HG02763 (cell line): ENCODE data around the gene YAP1.

Experiments
- ATAC-seq: cut with Tn5 transposase; IDR thresholded peaks from one replicate; pipeline ENCODE4 v1.9.1; 2021; ENCODE audit warnings: mild to moderate bottlenecking, moderate library complexity; ENCODE audit not compliant: unreplicated experiment

The YAP1 gene

GRCh38 chr11:102157219-102157618, 47.0 kb downstream of the YAP1 start:
- ATAC-seq: no peak

GRCh38 chr11:102158164-102158735, 48.0 kb downstream of the YAP1 start:
- ATAC-seq: no peak

GRCh38 chr11:102163368-102163767, 53.1 kb downstream of the YAP1 start:
- no peak for ATAC-seq

GRCh38 chr11:102166175-102167064, 56.2 kb downstream of the YAP1 start:
- no peak for ATAC-seq

- no peak for ATAC-seq
Measured at GRCh38 chr11:102168481-102168880, 58.2 kb downstream of the YAP1 start.

GRCh38 chr11:102171101-102171500, 60.9 kb downstream of the YAP1 start:
- no peak for ATAC-seq

- no peak for ATAC-seq
Measured at GRCh38 chr11:102172127-102172848, 62.0 kb downstream of the YAP1 start.

- no peak for ATAC-seq
Measured at GRCh38 chr11:102177126-102177525, 66.9 kb downstream of the YAP1 start.

GRCh38 chr11:102177974-102178631, 67.9 kb downstream of the YAP1 start:
- ATAC-seq: no peak

- ATAC-seq: no peak
Measured at GRCh38 chr11:102179371-102179770, 69.1 kb downstream of the YAP1 start.

GRCh38 chr11:102184269-102184987, 74.2 kb downstream of the YAP1 start:
- no peak for ATAC-seq

- no peak for ATAC-seq
Measured at GRCh38 chr11:102186551-102187191, 76.4 kb downstream of the YAP1 start.

GRCh38 chr11:102187416-102188151, 77.3 kb downstream of the YAP1 start:
- no peak for ATAC-seq

GRCh38 chr11:102188488-102188887, 78.2 kb downstream of the YAP1 start:
- ATAC-seq: no peak

- no peak for ATAC-seq
Measured at GRCh38 chr11:102191832-102192231, 81.6 kb downstream of the YAP1 start.

GRCh38 chr11:102192349-102193066, 82.3 kb downstream of the YAP1 start:
- no peak for ATAC-seq

GRCh38 chr11:102194257-102194656, 84.0 kb downstream of the YAP1 start:
- ATAC-seq: no peak

- no peak for ATAC-seq
Measured at GRCh38 chr11:102194990-102195389, 84.7 kb downstream of the YAP1 start.

- ATAC-seq: no peak
Measured at GRCh38 chr11:102196351-102196750, 86.1 kb downstream of the YAP1 start.
